T-cell (primary cell): ENCODE results near the gene MACROH2A1. TPM values are rescaled to one million over a fixed set of nuclear protein-coding genes. Genes with fewer than 3 reads are reported as not detected.
"Not testable (repeated sequence)": the region's sequence is repeated elsewhere in the genome, so short reads cannot be mapped to it uniquely, and the experiment has no call there.

Experiments used
- ATAC-seq, 4 experiments: fragments of 200-7000 bp in 3 of 4; fragments of 150-1000 bp in 1 of 4; cut with Tn5 transposase; replicated peaks in 1 of 4; 1 replicate in 3 of 4; 2 replicates in 1 of 4; pipeline ENCODE4 v1.10.0; 2021; ENCODE audit warnings: moderate library complexity in 3 of 4, mild to moderate bottlenecking in 2 of 4, moderate number of reproducible peaks in 1 of 4
- CTCF ChIA-PET, 2 donors: fragments of 300-600 bp; sonication (Branson Sonifier 250); formaldehyde crosslinking; loops; one replicate each; lab custom pipeline; 2022; ENCODE audit warnings: antibody characterized with exemption in 2 of 2; lab: Charles Lee
- POLR2A ChIA-PET, 2 donors: fragments of 300-600 bp; sonication (Branson Sonifier 250); formaldehyde crosslinking; loops; one replicate each; lab custom pipeline; 2022; ENCODE audit warnings: antibody characterized with exemption in 2 of 2; lab: Charles Lee
- DNase-seq, 35 experiments: peaks; one replicate each; pipeline versions ENCODE4 v3.0.0 to v3.0.0-alpha.2; 2013 to 2023
- H3K27ac ChIP-seq: one replicate; pipeline ENCODE4 v1.5.1; 2013; ENCODE audit warnings: low read length
- H3K27me3 ChIP-seq, 2 experiments: replicated peaks in 1 of 2; 1 replicate in 1 of 2; 2 replicates in 1 of 2; pipeline versions ENCODE4 v1.6.1 to v1.7.0; 2013; ENCODE audit warnings: low read length in 1 of 2, mixed read lengths in 1 of 2; ENCODE audit not compliant: control insufficient read depth in 2 of 2, insufficient read depth in 2 of 2; ENCODE audit errors: extremely low read depth in 1 of 2
- H3K36me3 ChIP-seq, 2 donors: 1 replicate in 1 of 2; 2 replicates in 1 of 2; pipeline versions ENCODE4 v1.6.1 to v1.7.0; 2013; ENCODE audit warnings: low read length in 1 of 2; ENCODE audit not compliant: control insufficient read depth in 2 of 2, insufficient read depth in 1 of 2; ENCODE audit errors: extremely low read depth in 1 of 2
- H3K4me1 ChIP-seq, 2 experiments: 1 replicate in 1 of 2; 2 replicates in 1 of 2; pipeline versions ENCODE4 v1.6.1 to v1.7.0; 2013; ENCODE audit warnings: low read length in 2 of 2, mixed read lengths in 1 of 2; ENCODE audit not compliant: insufficient read depth in 2 of 2, control insufficient read depth in 1 of 2; ENCODE audit errors: extremely low read depth in 1 of 2
- H3K4me3 ChIP-seq, 2 donors: 1 replicate in 1 of 2; 2 replicates in 1 of 2; pipeline versions ENCODE4 v1.5.1 to v1.7.0; 2013; ENCODE audit warnings: mild to moderate bottlenecking in 2 of 2, low read length in 1 of 2, moderate library complexity in 1 of 2; ENCODE audit not compliant: control insufficient read depth in 1 of 2; ENCODE audit errors: extremely low read depth in 1 of 2
- H3K9me3 ChIP-seq: 2 replicates; pipeline ENCODE4 v1.7.0; 2013
- H3K27ac Mint-ChIP-seq, 2 donors: one replicate each; pipeline ENCODE4 v1.8.0; 2020 to 2021; ENCODE audit warnings: mild to moderate bottlenecking in 2 of 2, mixed read lengths in 2 of 2
- H3K27me3 Mint-ChIP-seq, 2 donors: one replicate each; pipeline ENCODE4 v1.8.0; 2021 to 2022; ENCODE audit warnings: mixed read lengths in 2 of 2
- H3K36me3 Mint-ChIP-seq: one replicate; pipeline ENCODE4 v1.8.0; 2021; ENCODE audit warnings: mixed read lengths
- H3K4me1 Mint-ChIP-seq, 3 donors: one replicate each; pipeline ENCODE4 v1.8.0; 2020 to 2022; ENCODE audit warnings: mixed read lengths in 3 of 3, mild to moderate bottlenecking in 1 of 3
- H3K4me3 Mint-ChIP-seq, 3 donors: one replicate each; pipeline ENCODE4 v1.8.0; 2020 to 2022; ENCODE audit warnings: mild to moderate bottlenecking in 3 of 3, mixed read lengths in 3 of 3, moderate library complexity in 3 of 3
- H3K9me3 Mint-ChIP-seq, 3 donors: one replicate each; pipeline ENCODE4 v1.8.0; 2020 to 2022; ENCODE audit warnings: mixed read lengths in 3 of 3
- WGBS: methylation state at CpG from one replicate; pipeline ENCODE4 v1.1.5; 2013; ENCODE audit warnings: missing lambda C conversion rate; ENCODE audit not compliant: insufficient coverage; 5-methylcytosine and 5-hydroxymethylcytosine counted together
- total RNA-seq, 35 experiments: library from RNA in 6 of 35; stranded (reverse) in 6 of 35; fragments of 120-200 nt in 1 of 35; gene quantifications; one replicate each; pipeline versions ENCODE4 v1.2.1 to v1.2.4 and lab custom pipeline; 2013 to 2026

MACROH2A1 gene
- total RNA-seq, 5 donors from 2014 or later (not counting 1 experiment from before 2014, with no cell fraction given), result 111 to 136 (median 133) TPM

DNA sequence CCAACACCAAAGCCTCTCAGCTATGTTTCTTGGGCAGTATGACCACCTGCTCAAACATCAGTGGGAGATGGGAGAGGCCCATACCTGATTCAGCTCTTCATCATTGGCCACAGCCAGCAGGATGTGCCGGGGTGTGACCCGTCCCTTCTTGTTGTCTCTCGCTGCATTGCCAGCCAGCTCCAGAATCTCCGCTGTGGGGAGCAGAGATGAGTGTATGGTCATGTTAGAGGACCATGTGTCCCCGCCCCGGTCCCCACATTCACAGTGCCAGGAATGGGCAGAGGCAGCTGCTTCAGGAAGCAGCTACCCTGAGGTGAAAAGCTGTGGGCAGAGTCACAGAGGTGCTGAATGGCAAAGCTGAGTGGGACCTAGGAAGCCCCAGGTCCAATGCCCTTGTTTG lies 29.1 kb downstream of the MACROH2A1 start:
- POLR2A ChIA-PET, result interaction anchor here in 1 of 2 donors (1.3 kb wide), 1 partner anchor 13 kb away, joined by 3 read pairs; no protein-coding TSS in a partner anchor
- Mint-ChIP-seq H3K27ac (no peak overlapping the region), H3K36me3 (peaks cover 54% of the 10 kb centered on the region), H3K4me3 (no peak overlapping the region), H3K4me1 (peaks cover 16 to 31% (median 30%) of the 10 kb centered on the region in 3 donors), H3K27me3 (no peaks in the 10 kb centered on the region), H3K9me3 (no peaks in the 10 kb centered on the region)
- H3K4me3 ChIP-seq, result no peak overlapping the region
- no peak overlapping the region for H3K27ac ChIP-seq
- CTCF ChIA-PET, result interaction anchor here in 1 of 2 donors (0.6 kb wide), 1 partner anchor 186 kb away, joined by 6 read pairs; no protein-coding TSS in a partner anchor
- DNase-seq, result no peak
- no peaks in the 10 kb centered on the region for H3K9me3 ChIP-seq
- no peaks in the 10 kb centered on the region for H3K27me3 ChIP-seq
- peaks cover 23 to 53% of the 10 kb centered on the region in 2 donors for H3K36me3 ChIP-seq
- WGBS, result 100% methylated on average over 6 of the region's 6 CpGs
- peaks cover 3 to 20% of the 10 kb centered on the region in 2 experiments for H3K4me1 ChIP-seq
- ATAC-seq, result no peak

DNA sequence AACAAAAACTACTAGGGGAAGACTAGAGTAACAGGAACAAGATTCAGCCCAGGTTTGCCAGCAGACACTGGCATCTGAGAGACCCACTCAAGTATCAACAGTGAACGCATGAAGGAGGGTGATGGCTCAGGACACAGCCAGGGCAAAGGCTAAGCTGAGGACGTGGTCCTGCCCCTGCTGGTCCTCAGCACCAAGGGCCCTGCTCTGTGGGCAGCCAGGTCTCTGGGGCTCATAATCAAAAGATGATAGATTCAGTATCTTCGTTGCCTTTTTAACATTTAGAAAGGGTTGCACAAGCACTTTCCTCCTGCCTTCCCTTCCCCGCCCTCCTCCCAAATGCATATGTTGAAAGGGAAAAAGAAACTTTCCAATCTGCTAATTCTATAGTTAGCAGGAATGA lies 31.5 kb downstream of the MACROH2A1 start:
- 100% methylated on average over 2 of the region's 4 CpGs for WGBS
- no peaks in the 10 kb centered on the region for H3K9me3 Mint-ChIP-seq
- H3K27ac ChIP-seq, result no peak overlapping the region
- peaks cover 62% of the 10 kb centered on the region for H3K36me3 Mint-ChIP-seq
- H3K27me3 Mint-ChIP-seq, result no peaks in the 10 kb centered on the region
- DNase-seq (no peak), ATAC-seq (no peak)
- no peaks in the 10 kb centered on the region for H3K9me3 ChIP-seq
- ChIA-PET CTCF (no interaction called here), POLR2A (no interaction called here)
- H3K4me1 ChIP-seq, result peaks cover 0 to 1% of the 10 kb centered on the region in 2 experiments
- peaks cover 0 to 15% (median 9%) of the 10 kb centered on the region in 3 donors for H3K4me1 Mint-ChIP-seq
- no peaks in the 10 kb centered on the region for H3K27me3 ChIP-seq
- H3K27ac Mint-ChIP-seq, result no peak overlapping the region
- H3K36me3 ChIP-seq, result peaks cover 23 to 47% of the 10 kb centered on the region in 2 donors
- H3K4me3 Mint-ChIP-seq, result no peak overlapping the region
- no peak overlapping the region for H3K4me3 ChIP-seq

DNA sequence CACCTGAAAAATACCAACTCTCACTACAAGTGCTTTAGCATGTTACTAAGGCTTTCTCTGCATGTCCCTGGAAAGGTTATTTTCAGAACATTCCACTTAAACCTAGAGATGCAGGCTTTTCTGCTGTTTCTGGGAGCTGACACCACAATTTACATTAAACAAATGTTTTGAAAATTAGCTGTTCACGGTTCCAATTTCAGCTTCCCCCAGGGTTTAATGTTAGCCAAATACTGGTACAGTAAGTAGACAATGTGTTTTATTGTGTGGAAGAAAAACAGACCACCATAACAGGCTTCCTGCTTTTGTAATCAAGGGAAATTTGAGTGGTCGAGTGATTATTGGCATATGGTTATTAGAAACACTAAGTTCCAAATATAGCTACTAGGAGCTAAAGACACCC lies 32.0 kb downstream of the MACROH2A1 start:
- H3K4me1 ChIP-seq, result no peaks in the 10 kb centered on the region

DNA sequence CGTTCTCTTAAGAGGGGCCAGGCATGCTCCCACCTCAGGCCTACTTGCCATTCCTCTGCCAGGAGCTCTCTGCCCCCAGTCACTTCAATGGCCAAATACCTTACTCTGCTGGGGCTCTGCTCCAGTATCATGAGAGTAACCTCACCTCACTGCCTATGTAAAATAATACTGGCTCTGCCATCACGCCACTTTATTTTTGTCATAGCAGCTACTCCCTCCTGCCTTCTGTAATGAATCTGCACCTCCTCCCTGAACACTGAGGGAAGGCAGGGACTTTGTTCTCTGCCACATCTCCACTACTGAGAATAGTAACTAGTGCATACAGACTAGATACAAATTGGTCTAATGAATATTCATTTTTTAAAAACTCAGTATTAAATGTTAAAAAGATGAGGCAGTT lies 33.8 kb downstream of the MACROH2A1 start:
- peaks cover 55% of the 10 kb centered on the region for H3K36me3 Mint-ChIP-seq
- Histone ChIP-seq H3K9me3 (no peaks in the 10 kb centered on the region), H3K4me1 (peaks cover 2 to 3% of the 10 kb centered on the region in 2 experiments), H3K36me3 (peaks cover 19 to 52% of the 10 kb centered on the region in 2 donors), H3K27ac (no peak overlapping the region), H3K4me3 (no peak overlapping the region), H3K27me3 (no peaks in the 10 kb centered on the region)
- ATAC-seq, result no peak
- 100% methylated on average over 1 of the region's 2 CpGs for WGBS
- H3K27ac Mint-ChIP-seq, result no peak overlapping the region
- ChIA-PET CTCF (no interaction called here), POLR2A (no interaction called here)
- no peak for DNase-seq
- H3K4me1 Mint-ChIP-seq, result peaks cover 11 to 21% (median 13%) of the 10 kb centered on the region in 3 donors
- no peaks in the 10 kb centered on the region for H3K9me3 Mint-ChIP-seq
- no peak overlapping the region for H3K4me3 Mint-ChIP-seq
- no peaks in the 10 kb centered on the region for H3K27me3 Mint-ChIP-seq

More for the DNA sequence above, 32.0 kb downstream of the MACROH2A1 start:
- H3K36me3 ChIP-seq, result peaks cover 20 to 49% of the 10 kb centered on the region in 2 donors
- Mint-ChIP-seq H3K4me3 (no peak overlapping the region), H3K27me3 (no peaks in the 10 kb centered on the region), H3K4me1 (peaks cover 0 to 12% (median 5%) of the 10 kb centered on the region in 3 donors), H3K36me3 (peaks cover 57% of the 10 kb centered on the region), H3K9me3 (no peaks in the 10 kb centered on the region), H3K27ac (no peak overlapping the region)
- H3K9me3 ChIP-seq, result no peaks in the 10 kb centered on the region
- H3K27ac ChIP-seq, result no peak overlapping the region
- CTCF ChIA-PET, result no interaction called here
- H3K4me3 ChIP-seq, result no peak overlapping the region
- POLR2A ChIA-PET, result no interaction called here
- ATAC-seq (no peak), DNase-seq (no peak)
- no CpG with 5 or more reads among the region's 2 CpGs for WGBS
- no peaks in the 10 kb centered on the region for H3K27me3 ChIP-seq

DNA sequence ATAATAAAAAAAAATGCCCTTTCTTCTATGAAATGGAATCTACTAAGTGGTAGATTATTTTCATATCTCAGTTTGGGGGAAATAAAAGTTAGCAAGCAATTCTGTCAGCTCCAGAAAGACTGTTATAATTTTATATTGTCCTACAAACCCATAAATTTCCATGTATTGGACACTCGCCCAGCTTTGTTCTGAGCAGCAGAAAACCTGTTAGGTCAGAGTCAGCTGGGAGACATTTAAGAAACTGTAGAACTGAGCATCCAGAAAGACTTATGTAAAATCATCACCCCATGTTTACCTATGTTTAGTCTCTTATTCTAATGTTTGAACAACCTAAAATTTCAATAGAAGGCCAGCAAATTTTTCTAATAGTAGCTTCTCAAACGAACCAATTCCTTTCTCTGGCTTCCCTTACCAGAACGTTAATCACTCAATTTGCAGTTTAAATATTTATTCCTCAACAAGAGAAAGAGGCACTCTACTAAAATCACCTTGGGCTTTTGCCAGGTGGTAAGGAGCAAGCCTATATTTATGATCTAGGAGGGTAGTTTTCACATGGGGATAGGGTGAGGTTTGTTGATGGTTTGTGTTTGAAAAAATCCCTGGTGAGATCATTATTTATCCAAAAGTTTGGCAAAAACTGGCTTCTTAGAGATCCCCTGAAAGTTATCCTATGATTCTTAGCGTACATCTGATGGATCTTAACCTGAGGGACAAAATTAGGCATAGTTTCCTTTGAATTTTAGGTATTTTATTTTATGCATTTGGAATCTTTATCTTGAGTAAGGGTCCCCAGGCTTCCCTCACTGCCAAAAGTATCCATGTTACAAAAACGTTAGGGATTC lies 34.4 kb downstream of the MACROH2A1 start:
- no peaks in the 10 kb centered on the region for H3K27me3 Mint-ChIP-seq
- H3K4me3 Mint-ChIP-seq, result no peak overlapping the region
- WGBS, result 89% methylated on average over 1 of the region's 5 CpGs
- no peak for ATAC-seq
- Histone ChIP-seq H3K36me3 (peaks cover 17 to 52% of the 10 kb centered on the region in 2 donors), H3K4me1 (peaks cover 2 to 3% of the 10 kb centered on the region in 2 experiments), H3K4me3 (no peak overlapping the region), H3K27me3 (no peaks in the 10 kb centered on the region), H3K9me3 (no peaks in the 10 kb centered on the region), H3K27ac (no peak overlapping the region)
- H3K9me3 Mint-ChIP-seq, result no peaks in the 10 kb centered on the region
- ChIA-PET POLR2A (no interaction called here), CTCF (no interaction called here)
- H3K36me3 Mint-ChIP-seq, result peaks cover 52% of the 10 kb centered on the region
- no peak overlapping the region for H3K27ac Mint-ChIP-seq
- no peak for DNase-seq
- H3K4me1 Mint-ChIP-seq, result peaks cover 13 to 21% (median 13%) of the 10 kb centered on the region in 3 donors

DNA sequence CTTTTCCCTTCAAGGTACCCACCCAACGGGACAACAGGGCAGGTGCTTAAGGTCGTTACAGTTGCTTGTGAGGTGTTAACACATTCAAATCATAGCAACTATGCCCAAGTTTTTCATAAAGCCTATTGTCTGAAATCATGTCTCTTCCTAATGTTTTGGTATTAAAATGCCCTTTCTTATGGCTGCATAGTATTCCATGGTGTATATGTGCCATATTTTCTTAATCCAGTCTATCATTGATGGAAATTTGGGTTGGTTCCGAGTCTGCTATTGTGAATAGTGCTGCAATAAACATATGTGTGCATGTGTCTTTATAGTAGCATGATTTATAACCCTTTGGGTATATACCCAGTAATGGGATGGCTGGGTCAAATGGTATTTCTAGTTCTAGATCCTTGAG lies 35.7 kb downstream of the MACROH2A1 start:
- H3K36me3 ChIP-seq, result peaks cover 11 to 46% of the 10 kb centered on the region in 2 donors
- WGBS, result no CpG with 5 or more reads among the region's 3 CpGs
- H3K4me3 ChIP-seq, H3K27ac Mint-ChIP-seq, H3K27me3 ChIP-seq, CTCF ChIA-PET, H3K4me3 Mint-ChIP-seq, H3K4me1 ChIP-seq, H3K9me3 ChIP-seq, POLR2A ChIA-PET, DNase-seq, H3K27me3 Mint-ChIP-seq, H3K27ac ChIP-seq, H3K9me3 Mint-ChIP-seq, ATAC-seq: not testable (repeated sequence)
- Mint-ChIP-seq H3K4me1 (peaks cover 13 to 21% (median 13%) of the 10 kb centered on the region in 3 donors), H3K36me3 (peaks cover 52% of the 10 kb centered on the region)
